B cell (primary cell): Measurements from ENCODE around the gene GABRG3.

Experiments used
- CTCF ChIP-seq: fragments of 200-600 bp; IDR thresholded peaks from one replicate; pipeline ENCODE4 v1.8.0; 2022; ENCODE audit warnings: antibody characterized with exemption, mild to moderate bottlenecking
- EZH2 ChIP-seq: IDR thresholded peaks from 2 replicates; pipeline ENCODE4 v1.6.1; 2012; ENCODE audit warnings: borderline replicate concordance, low read depth, mild to moderate bottlenecking, moderate library complexity, low read length; ENCODE audit not compliant: insufficient read depth, poor library complexity, severe bottlenecking

DNA sequence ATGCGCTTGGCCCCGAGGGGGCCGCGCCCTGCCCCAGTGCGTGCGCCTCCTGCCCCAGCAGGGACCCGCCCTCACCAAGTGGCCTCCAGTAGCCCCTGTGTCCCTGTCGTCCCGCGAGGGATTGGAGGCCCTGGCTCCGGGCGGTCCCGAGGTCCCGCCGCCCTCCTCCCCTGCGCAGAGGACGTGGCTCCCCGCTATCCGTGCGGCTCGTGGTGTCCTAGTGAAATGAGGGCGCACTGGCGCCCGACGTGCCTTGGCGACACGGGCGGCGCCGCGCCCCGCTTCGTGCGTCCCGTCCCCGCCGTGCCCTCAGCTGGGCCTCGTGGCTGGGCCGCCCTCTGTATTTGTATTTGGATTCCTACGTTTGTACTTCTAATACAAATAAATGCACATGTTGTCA lies 570.6 kb downstream of the GABRG3 start:
- no peak for TF ChIP-seq CTCF
- no peak for TF ChIP-seq EZH2
